ENCODE measurements around the gene NPPC.

GRCh38 chr2:231930593-231931281 is 4.5 kb upstream of the NPPC start:
- TF ChIP-seq CTCF (IDR thresholded peaks at IDR 0.05) (no peak), POLR2A (IDR thresholded peaks at IDR 0.05) (no peak), POLR2AphosphoS5 (IDR thresholded peaks at IDR 0.05) (no peak)
